HepG2 (cell line): ENCODE measurements around the gene TEX51. TPM values are rescaled to one million over a fixed set of nuclear protein-coding genes. Genes with fewer than 3 reads are reported as not detected.

Source experiments
- ATAC-seq: fragments of 200-7000 bp; cut with Tn5 transposase; 3 replicates; pipeline ENCODE4 v1.9.1; 2020; ENCODE audit warnings: mild to moderate bottlenecking, moderate library complexity
- BruUV-seq: library from RNA; stranded (reverse); fragments of 400-500 nt; replicated peaks from 2 replicates; lab custom pipeline; 2021; lab: Mats Ljungman, UMichigan
- CTCF ChIA-PET: fragments of 300-600 bp; formaldehyde crosslinking; extraction: SDS; loops from one replicate; lab custom pipeline; 2021; ENCODE audit warnings: low total read pairs, inconsistent platforms, low intra/inter-chr PET ratio; lab: Yijun Ruan, JAX
- POLR2A ChIA-PET: fragments of 350-600 bp; sonication (Branson Sonifier 250); formaldehyde crosslinking; loops from one replicate; lab custom pipeline; 2020; ENCODE audit warnings: antibody characterized with exemption, inconsistent platforms; lab: Yijun Ruan, JAX
- DNase-seq: peaks from one replicate; pipeline ENCODE4 v3.0.0-alpha.2; 2015; ENCODE audit warnings: low spot score
- FAIRE-seq: peaks from 3 replicates; lab custom pipeline; 2011; peaks lifted over from hg19 to GRCh38; lab: Jason Lieb, UNC
- H2AFZ ChIP-seq: one replicate; pipeline ENCODE4 v1.6.1; 2011; ENCODE audit warnings: low read length, inconsistent platforms
- H3K27ac ChIP-seq: fragments of 300-600 bp; 3 replicates; pipeline ENCODE4 v1.8.0; 2011; ENCODE audit warnings: mixed run types, mild to moderate bottlenecking, mixed read lengths, low read length, inconsistent platforms; ENCODE audit not compliant: insufficient read depth; ENCODE audit errors: extremely low read length
- H3K27me3 ChIP-seq, 2 experiments: fragments of 200-600 bp in 1 of 2; 2 replicates in 1 of 2; 3 replicates in 1 of 2; pipeline versions ENCODE4 v1.6.0 to v1.8.0; 2011; ENCODE audit warnings: low read length in 2 of 2, mild to moderate bottlenecking in 2 of 2, moderate library complexity in 2 of 2, inconsistent platforms in 1 of 2; ENCODE audit not compliant: insufficient read depth in 2 of 2, control insufficient read depth in 1 of 2
- H3K36me3 ChIP-seq, 2 experiments: fragments of 200-600 bp in 1 of 2; replicated peaks in 1 of 2; 2 replicates in 1 of 2; 3 replicates in 1 of 2; pipeline versions ENCODE4 v1.5.1 to v1.8.0; 2011; ENCODE audit warnings: low read length in 2 of 2, inconsistent platforms in 1 of 2; ENCODE audit not compliant: insufficient read depth in 2 of 2, control insufficient read depth in 1 of 2
- H3K4me1 ChIP-seq: 2 replicates; pipeline ENCODE4 v1.5.1; 2012; ENCODE audit warnings: low read length, inconsistent platforms; ENCODE audit not compliant: insufficient read depth
- H3K4me2 ChIP-seq: 2 replicates; pipeline ENCODE4 v1.6.0; 2011; ENCODE audit warnings: low read depth, low read length, inconsistent platforms
- H3K4me3 ChIP-seq, 3 experiments: fragments of 200-600 bp in 1 of 3; sonication (generic), shearing (Covaris generic) in 1 of 3; replicated peaks in 1 of 3; 2 replicates each; pipeline ENCODE4 v1.5.1; 2011 to 2016; ENCODE audit warnings: low read length in 3 of 3, inconsistent platforms in 2 of 3, low read depth in 2 of 3, mild to moderate bottlenecking in 2 of 3, control low read depth in 1 of 3, mixed read lengths in 1 of 3; ENCODE audit not compliant: insufficient read depth in 1 of 3
- H3K79me2 ChIP-seq: one replicate; pipeline ENCODE4 v1.6.1; 2011; ENCODE audit warnings: low read length, inconsistent platforms; ENCODE audit not compliant: insufficient read depth
- H3K9ac ChIP-seq: 2 replicates; pipeline ENCODE4 v1.6.0; 2011; ENCODE audit warnings: mild to moderate bottlenecking, low read depth, low read length, inconsistent platforms; ENCODE audit not compliant: insufficient read depth
- H3K9me3 ChIP-seq: 2 replicates; pipeline ENCODE4 v1.5.1; 2012; ENCODE audit warnings: mild to moderate bottlenecking, low read length
- H4K20me1 ChIP-seq: 2 replicates; pipeline ENCODE4 v1.6.0; 2011; ENCODE audit warnings: inconsistent platforms, mild to moderate bottlenecking, low read length, moderate library complexity; ENCODE audit not compliant: insufficient read depth
- AHR ChIP-seq: IDR thresholded peaks from 2 replicates; pipeline ENCODE4 v1.6.1; 2018; ENCODE audit warnings: missing genetic modification reagents, missing compliant biosample characterization
- CHD4 ChIP-seq: fragments of 200-600 bp; sonication (generic); IDR thresholded peaks from 2 replicates; pipeline ENCODE4 v1.7.0; 2017; ENCODE audit warnings: mild to moderate bottlenecking, low read length, borderline replicate concordance
- ISX ChIP-seq: sonication (generic); formaldehyde crosslinking; conservative IDR thresholded peaks from 2 replicates; pipeline ENCODE4 v1.5.0; 2020; ENCODE audit warnings: missing genetic modification reagents
- RARG ChIP-seq: sonication (generic); formaldehyde crosslinking; IDR thresholded peaks from 2 replicates; pipeline ENCODE4 v1.4.0; 2020; ENCODE audit warnings: low read depth, mild to moderate bottlenecking, missing genetic modification reagents
- SAP130 ChIP-seq: IDR thresholded peaks from 2 replicates; pipeline ENCODE4 v1.6.1; 2016; ENCODE audit warnings: low read depth
- SCMH1 ChIP-seq: sonication (generic); formaldehyde crosslinking; IDR thresholded peaks from 2 replicates; pipeline ENCODE4 v1.9.0; 2021; ENCODE audit warnings: missing genetic modification reagents, mild to moderate bottlenecking, borderline replicate concordance
- SNRNP70 ChIP-seq: fragments of 200-400 bp; formaldehyde crosslinking; IDR thresholded peaks from 2 replicates; pipeline ENCODE4 v1.6.1; 2017; ENCODE audit warnings: mild to moderate bottlenecking, low read depth, low read length, moderate library complexity
- SOX5 ChIP-seq: IDR thresholded peaks from 2 replicates; pipeline ENCODE4 v1.6.1; 2016; ENCODE audit warnings: borderline replicate concordance
- ZEB1 ChIP-seq: IDR thresholded peaks from 2 replicates; pipeline ENCODE4 v1.6.1; 2012; ENCODE audit warnings: mild to moderate bottlenecking, low read depth, inconsistent platforms; ENCODE audit not compliant: insufficient replicate concordance
- ZNF646 ChIP-seq: sonication (generic); formaldehyde crosslinking; IDR thresholded peaks from 2 replicates; pipeline ENCODE4 v1.9.0; 2021; ENCODE audit warnings: mild to moderate bottlenecking, missing genetic modification reagents
- WGBS: methylation state at CpG from one replicate; pipeline ENCODE4 v1.1.6; 2017; ENCODE audit warnings: low lambda C conversion rate; 5-methylcytosine and 5-hydroxymethylcytosine counted together
- in situ Hi-C: cut with HindIII; loops from 2 replicates; pipeline ENCODE4 v1.10.0; 2017; ENCODE audit warnings: low pct_unique_long_range_greater_than_20kb; ENCODE audit not compliant: extremely low pct_ligation_motif_present
- intact Hi-C: fragments of 100-400 bp; cut with micrococcal nuclease; formaldehyde crosslinking; loops from one replicate; pipeline ENCODE4 v1.10.0; 2022; ENCODE audit not compliant: unreplicated experiment
- polyA plus RNA-seq, 8 experiments: library from polyadenylated mRNA; depleted of rRNA in 3 of 8; stranded (reverse) in 7 of 8; unstranded in 1 of 8; fragments of >200 nt; fragmentation: Illumina TruSeq in 4 of 8; extraction: Trizol in 4 of 8; gene quantifications; 2 replicates each; pipeline versions ENCODE4 v1.2.1 to v1.2.3, GENCODE V29; 2011 to 2016; ENCODE audit warnings: low read depth in 4 of 8, missing spikeins in 1 of 8, mixed read lengths in 1 of 8; ENCODE audit not compliant: insufficient read depth in 1 of 8
- total RNA-seq, 5 experiments: library from RNA; depleted of rRNA; stranded (reverse); fragments of >200 nt; fragmentation: Illumina TruSeq; extraction: Trizol; gene quantifications; 2 replicates each; pipeline ENCODE4 v1.2.3, GENCODE V29; 2016; ENCODE audit warnings: low read depth in 1 of 5
- TF ChIP-seq, protein P1 (sequence below): sonication (generic); formaldehyde crosslinking; IDR thresholded peaks from 2 replicates; pipeline ENCODE4 v1.8.1; 2023; ENCODE audit warnings: mild to moderate bottlenecking, moderate library complexity, missing genetic modification reagents

The TEX51 gene
- total and polyA plus RNA-seq, 2 of the 13 experiments (the other 11 are each of a cell fraction or from before 2014, with no cell fraction given), result not detected

- TF ChIP-seq SCMH1, result no peak
- no peak for TF ChIP-seq SNRNP70
- TF ChIP-seq, all 625 proteins: peak for 0
Measured at GRCh38 chr2:126880324-126880723, 18.4 kb upstream of the TEX51 start (continued).

DNA sequence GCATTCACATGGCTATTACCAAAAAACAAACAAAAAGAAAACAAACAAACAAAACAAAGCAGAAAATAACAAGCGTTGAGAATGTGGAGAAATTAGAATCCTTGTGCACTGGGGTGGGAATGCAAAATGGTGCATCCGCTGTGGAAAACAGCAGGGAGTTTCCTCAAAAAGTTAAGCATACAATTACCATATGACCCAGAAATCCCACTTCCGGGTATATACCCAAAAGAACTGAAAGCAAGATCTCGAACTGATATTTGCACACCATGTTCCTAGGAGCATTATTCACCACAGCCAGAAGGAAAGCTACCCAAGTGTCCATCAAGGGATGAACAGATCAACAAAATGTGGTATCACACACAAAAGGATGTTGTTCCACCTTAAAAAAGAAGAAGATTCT lies 17.9 kb upstream of the TEX51 start:
- ChIA-PET CTCF (no interaction called here), POLR2A (no interaction called here)
- FAIRE-seq (no peak), ATAC-seq (no peak), DNase-seq (no peak)
- 0 out of 2 replicates have a peak, but pooled peaks cover under 1% of the 10 kb centered on the region for H3K9me3 ChIP-seq
- H3K36me3 ChIP-seq, result no peaks in the 10 kb centered on the region
- 17% methylated on average over 4 of the region's 4 CpGs for WGBS
- no peaks in the 10 kb centered on the region for H3K79me2 ChIP-seq
- H4K20me1 ChIP-seq, result no peaks in the 10 kb centered on the region
- intact Hi-C loops (no loop called here), in situ Hi-C loops (no loop called here)
- no peak overlapping the region for H3K9ac ChIP-seq
- no peak overlapping the region for H3K27ac ChIP-seq
- BruUV-seq, result no TSS peak
- TF ChIP-seq, protein P1, sequence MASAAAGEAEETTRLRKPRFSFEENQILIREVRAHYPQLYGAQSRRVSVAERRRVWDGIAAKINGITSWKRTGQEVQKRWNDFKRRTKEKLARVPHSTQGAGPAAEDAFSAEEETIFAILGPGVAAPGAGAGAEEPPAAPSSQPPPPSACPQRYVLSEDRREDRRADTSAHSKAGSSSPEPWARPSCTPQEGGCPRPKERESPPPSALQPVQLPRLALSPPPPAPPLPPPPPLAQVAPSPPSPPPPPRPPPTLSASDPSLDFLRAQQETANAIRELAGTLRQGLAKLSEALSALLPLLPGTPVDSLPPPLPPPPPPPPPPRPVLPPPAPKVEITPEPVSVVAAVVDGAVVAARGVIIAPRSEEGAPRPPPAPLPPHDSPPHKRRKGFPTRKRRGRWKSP (CRISPR knock-in tag), result no peak
- no peak for TF ChIP-seq RARG (CRISPR knock-in tag)
- H3K4me1 ChIP-seq, result no peaks in the 10 kb centered on the region
- no peak overlapping the region for H2AFZ ChIP-seq
- H3K4me2 ChIP-seq, result no peak overlapping the region
- no peak overlapping the region for H3K4me3 ChIP-seq
- peaks cover 0 to 20% of the 10 kb centered on the region in 2 experiments; a peak in 4 of 5 replicates for H3K27me3 ChIP-seq

GRCh38 chr2:126881591-126881990 lies 17.1 kb upstream of the TEX51 start:
- Histone ChIP-seq H3K9me3 (no peaks in the 10 kb centered on the region), H4K20me1 (no peaks in the 10 kb centered on the region), H3K9ac (no peak overlapping the region), H3K36me3 (no peaks in the 10 kb centered on the region), H3K4me3 (no peak overlapping the region), H3K4me1 (no peaks in the 10 kb centered on the region), H3K79me2 (no peaks in the 10 kb centered on the region), H3K27ac (no peak overlapping the region), H3K4me2 (no peak overlapping the region), H3K27me3 (peaks cover 0 to 18% of the 10 kb centered on the region in 2 experiments; a peak in 4 of 5 replicates), H2AFZ (no peak overlapping the region)
- 31% methylated on average over 9 of the region's 9 CpGs for whole genome bisulfite sequencing
- ATAC-seq (no peak), FAIRE-seq (no peak), DNase-seq (no peak)
- in situ Hi-C loops, result no loop called here
- BruUV-seq, result no TSS peak
- CTCF ChIA-PET, result no interaction called here
- POLR2A ChIA-PET, result no interaction called here
- intact Hi-C loops, result no loop called here
- TF ChIP-seq CHD4, result no peak
- TF ChIP-seq AHR, result no peak
- no peak for TF ChIP-seq ZNF646 (CRISPR knock-in tag)
- no peak for TF ChIP-seq ISX (CRISPR knock-in tag)
- TF ChIP-seq ZEB1, result no peak
- no peak for TF ChIP-seq SAP130
- no peak for TF ChIP-seq SOX5 (CRISPR knock-in tag)
